Stimulated activated CD4-positive, alpha-beta T cell treated with anti-CD3 and anti-CD28 coated beads, Interleukin-2, amount 100 ng/mL, for 48 hours (primary cell): Measurements from ENCODE around the gene APLP1.
A peak's percentile ranks its signal among the peaks of the same experiment; 100 is the strongest.
"Not testable (repeated sequence)": the region's sequence is repeated elsewhere in the genome, so short reads cannot be mapped to it uniquely, and the experiment has no call there.

ENCODE experiments used
- DNase-seq, 2 donors: peaks; one replicate each; pipeline ENCODE4 v3.0.0-alpha.2; 2020

The APLP1 gene

GRCh38 chr19:35885904-35886303 lies 17.5 kb downstream of the APLP1 start:
- no peak for DNase-seq

DNA sequence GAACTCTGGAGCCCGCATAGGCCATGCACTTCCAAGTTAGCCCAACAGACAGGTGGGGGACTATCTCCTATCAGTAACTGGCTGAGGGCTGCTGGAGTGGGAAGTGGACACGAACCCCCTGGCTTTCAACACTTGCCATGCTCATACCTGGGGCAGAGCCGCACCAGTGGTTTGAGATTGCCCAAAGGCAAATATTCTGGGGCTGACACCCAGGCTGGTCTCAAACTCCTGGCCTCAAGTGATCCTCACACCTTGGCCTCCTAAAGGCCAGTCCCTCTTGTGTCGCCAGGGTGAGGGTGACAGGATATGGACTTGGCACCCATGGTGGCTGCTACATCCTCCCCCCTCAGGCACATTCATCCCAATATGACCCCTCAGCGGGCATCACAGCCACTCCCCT lies 18.8 kb downstream of the APLP1 start:
- no peak for DNase-seq

- no peak for DNase-seq
Measured at GRCh38 chr19:35888398-35888797, 20.0 kb downstream of the APLP1 start.

- no peak for DNase-seq
Measured at GRCh38 chr19:35889370-35890112, 21.2 kb downstream of the APLP1 start.

DNA sequence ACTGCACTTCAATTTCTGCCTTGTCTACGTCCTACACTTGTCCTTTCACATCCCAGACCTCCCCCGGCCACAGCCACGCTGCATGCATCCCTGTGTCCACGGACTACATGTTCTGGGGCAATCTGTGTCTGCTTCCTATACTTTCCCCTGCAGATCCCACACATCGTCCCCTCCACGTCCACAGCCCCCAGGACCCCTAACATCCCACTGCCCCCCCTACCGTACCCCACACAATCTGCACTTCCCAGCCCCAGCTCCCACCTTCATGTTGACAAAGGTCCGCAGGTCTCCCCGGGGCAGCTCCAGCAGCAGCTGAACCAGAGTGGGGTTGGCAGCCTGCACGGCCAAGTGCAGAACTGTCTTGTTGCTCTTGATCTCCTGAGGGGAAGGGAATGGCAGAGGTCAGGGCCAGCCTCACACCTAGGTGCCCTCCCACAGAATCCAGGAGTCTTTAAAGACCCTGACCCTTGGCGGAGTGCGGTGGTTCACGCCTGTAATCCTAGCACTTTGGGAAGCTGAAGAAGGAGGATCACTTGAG lies 21.8 kb downstream of the APLP1 start:
- no peak for DNase-seq

DNA sequence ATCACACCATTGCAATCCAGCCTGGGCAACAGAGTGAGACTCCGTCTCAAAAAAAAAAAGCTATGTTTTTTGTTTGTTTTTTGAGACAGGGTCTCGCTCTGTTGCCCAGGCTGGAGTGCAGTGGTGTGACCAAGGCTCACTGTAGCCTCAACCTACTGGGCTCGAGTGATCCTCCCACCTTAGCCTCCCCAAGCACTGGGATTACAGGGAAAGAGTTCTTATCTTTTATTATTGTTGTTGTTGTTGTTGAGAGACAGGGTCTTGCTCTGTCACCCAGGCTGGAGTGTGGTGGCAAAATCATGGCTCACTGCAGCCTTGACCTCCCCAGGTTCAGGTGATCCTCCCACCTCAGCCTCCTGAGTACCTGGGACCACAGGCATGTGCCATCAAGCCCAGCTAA lies 23.4 kb downstream of the APLP1 start:
- DNase-seq = not testable (repeated sequence)

GRCh38 chr19:35894342-35894741 lies 26.0 kb downstream of the APLP1 start:
- DNase-seq = no peak

- DNase-seq = no peak
Measured at GRCh38 chr19:35895911-35896642, 27.7 kb downstream of the APLP1 start.

- DNase-seq = no peak
Measured at GRCh38 chr19:35896643-35897040, 28.3 kb downstream of the APLP1 start.

DNA sequence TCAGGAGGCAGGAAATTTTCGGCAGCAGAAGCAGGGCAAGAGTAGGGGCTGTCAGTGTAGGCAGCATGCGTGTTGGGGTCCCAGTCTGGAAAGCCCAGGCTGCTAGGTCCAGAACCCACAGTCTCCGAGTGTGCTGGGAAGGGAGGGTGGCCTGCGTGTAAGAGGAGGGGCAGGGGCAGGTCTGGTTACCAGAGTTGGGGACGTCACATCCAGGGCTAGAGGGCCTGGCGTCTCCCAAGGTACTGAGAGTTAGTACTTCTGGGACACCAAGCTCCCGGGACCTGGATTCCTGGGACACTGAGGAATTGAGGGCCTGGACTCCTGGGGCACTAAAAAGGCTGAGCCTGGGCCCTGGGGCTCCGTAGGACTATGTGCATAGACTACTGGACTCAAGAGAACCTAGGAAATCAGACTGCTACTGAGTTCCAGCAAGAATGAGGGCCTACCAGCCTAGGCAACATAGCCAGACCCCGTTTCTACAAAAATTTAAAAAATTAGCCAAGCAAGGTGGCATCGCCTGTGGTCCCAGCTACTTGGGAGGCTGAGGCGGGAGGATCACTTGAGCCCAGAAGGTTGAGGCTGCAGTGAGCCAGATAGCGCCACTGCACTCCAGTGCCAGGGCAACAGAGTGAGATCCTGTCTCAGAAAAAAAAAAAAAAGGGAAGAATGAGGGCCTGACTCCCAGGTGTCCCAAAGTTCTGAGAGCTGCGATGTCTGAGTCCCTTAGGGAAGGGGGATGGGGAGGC lies 29.5 kb downstream of the APLP1 start:
- DNase-seq = no peak

- DNase-seq = no peak
Measured at GRCh38 chr19:35898499-35898809, 30.1 kb downstream of the APLP1 start.

- peak; percentile 79 to 80 for DNase-seq
Measured at GRCh38 chr19:35899547-35900214, 31.3 kb downstream of the APLP1 start.

DNA sequence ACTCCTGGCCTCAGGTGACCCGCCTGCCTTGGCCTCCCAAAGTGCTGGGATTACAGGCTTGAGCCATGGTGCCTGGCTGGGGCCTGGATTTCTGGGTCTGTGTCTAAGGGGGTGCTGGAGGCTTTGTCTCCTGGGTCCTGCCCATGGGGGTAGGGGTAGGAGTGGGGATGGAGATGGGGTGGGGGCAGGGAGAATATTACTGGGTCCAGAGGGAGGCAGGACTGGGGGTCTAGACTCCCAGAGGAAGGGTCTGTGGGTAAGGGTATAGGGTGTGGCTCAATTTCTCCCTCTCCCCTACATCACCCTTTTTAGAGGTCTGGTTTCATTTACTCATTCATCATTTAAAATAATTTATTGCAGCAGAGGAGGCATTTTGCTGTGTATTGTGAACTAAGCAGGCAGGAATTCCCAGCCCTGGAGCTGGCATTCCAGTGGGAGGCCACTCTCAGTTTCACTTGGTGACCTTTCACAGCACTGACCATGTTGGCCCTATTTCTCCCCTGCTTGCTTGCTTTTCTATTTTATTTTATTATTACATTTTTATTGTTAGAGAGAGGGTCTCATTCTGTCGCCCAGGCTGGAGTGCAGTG lies 32.8 kb downstream of the APLP1 start:
- DNase-seq = no peak

GRCh38 chr19:35901854-35902661 lies 33.7 kb downstream of the APLP1 start, which contains the start of gene HCST:
TSS of gene HCST (plus strand) at chr19:35902529. CDS start at chr19:35902594, 65 bp downstream.
- peak in 1 of 2 donors; percentile 28 for DNase-seq

- no peak for DNase-seq
Measured at GRCh38 chr19:35902870-35903475, 34.6 kb downstream of the APLP1 start.

DNA sequence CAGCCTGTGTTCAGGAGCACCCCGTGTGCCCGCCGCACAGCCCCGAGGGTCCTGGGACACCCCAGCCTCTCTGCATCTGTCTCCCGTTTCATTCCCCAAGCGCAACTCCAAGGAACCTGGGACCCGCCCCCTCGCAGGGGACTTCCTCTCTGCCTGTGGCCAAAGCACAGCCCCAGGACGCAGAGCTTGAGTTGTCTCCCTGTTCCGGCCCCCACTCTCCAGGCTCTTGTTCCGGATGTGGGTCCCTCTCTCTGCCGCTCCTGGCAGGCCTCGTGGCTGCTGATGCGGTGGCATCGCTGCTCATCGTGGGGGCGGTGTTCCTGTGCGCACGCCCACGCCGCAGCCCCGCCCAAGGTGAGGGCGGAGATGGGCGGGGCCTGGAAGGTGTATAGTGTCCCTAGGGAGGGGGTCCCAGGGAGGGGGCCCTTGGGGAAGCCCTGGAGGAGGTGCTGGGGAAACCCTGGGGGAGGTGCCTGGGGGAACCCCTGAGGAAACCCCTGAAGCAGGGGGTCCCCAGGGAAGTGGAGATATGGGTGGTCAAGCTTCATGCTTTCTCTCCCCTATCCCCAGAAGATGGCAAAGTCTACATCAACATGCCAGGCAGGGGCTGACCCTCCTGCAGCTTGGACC lies 35.3 kb downstream of the APLP1 start:
- DNase-seq = peak; percentile 72 to 77

DNA sequence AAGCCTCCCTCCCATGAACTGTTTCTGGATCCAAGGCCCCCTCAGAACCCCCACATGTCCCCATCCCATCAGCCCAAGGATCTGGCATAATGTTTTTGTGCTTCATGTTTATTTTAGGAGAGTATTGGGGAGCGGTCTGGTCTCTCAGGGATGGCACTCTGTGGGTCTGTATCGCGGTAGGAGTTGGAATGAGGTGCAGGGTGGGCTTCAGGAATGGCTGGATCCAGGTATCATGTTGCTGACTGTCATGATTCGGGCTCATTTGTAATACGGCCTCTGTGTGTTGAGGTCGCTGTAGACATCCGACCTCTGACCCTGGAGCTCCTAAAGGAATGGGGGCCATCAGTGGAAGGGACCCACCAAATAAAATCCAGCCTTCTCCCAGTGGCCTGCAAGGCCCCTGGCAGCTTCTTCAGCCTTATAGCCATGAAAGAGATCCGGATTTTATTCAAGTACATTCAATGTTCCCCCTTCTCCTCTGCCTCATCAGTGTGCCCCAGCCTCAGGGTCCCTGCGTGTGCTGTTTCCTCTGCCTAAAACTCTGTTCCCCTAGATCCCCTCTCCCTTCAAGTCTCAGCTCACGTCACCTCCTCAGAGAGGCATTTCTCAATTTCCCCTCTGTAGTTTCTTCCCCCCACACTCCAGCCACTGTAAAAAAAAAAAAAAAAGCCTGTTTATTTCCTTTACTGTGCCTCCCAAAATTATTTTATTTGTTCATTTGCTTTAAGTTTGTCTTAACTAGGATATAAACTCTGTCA lies 36.1 kb downstream of the APLP1 start:
- DNase-seq = no peak

GRCh38 chr19:35905178-35905727 lies 36.9 kb downstream of the APLP1 start:
- no peak for DNase-seq

GRCh38 chr19:35907377-35907745 lies 39.0 kb downstream of the APLP1 start:
- DNase-seq = no peak

GRCh38 chr19:35908010-35908441 lies 39.7 kb downstream of the APLP1 start, which contains the start of gene TYROBP:
TSS of gene TYROBP (minus strand) at chr19:35908295. CDS start at chr19:35908228, 67 bp downstream.
- no peak for DNase-seq
